Mucosa of stomach (tissue), 1 donor: ENCODE results near the gene C1orf122.

ENCODE experiments used
- H3K27me3 ChIP-seq: one replicate; pipeline ENCODE4 v1.7.0; 2013; ENCODE audit warnings: mild to moderate bottlenecking, low read length; ENCODE audit not compliant: control insufficient read depth, insufficient read depth
- H3K36me3 ChIP-seq: one replicate; pipeline ENCODE4 v1.7.0; 2013; ENCODE audit warnings: low read length; ENCODE audit not compliant: control insufficient read depth, insufficient read depth
- H3K4me1 ChIP-seq: one replicate; pipeline ENCODE4 v1.7.0; 2013; ENCODE audit warnings: mild to moderate bottlenecking, low read length; ENCODE audit not compliant: control insufficient read depth, insufficient read depth
- H3K4me3 ChIP-seq: one replicate; pipeline ENCODE4 v1.7.0; 2013; ENCODE audit warnings: low read length
- H3K9ac ChIP-seq: one replicate; pipeline ENCODE4 v1.7.0; 2013; ENCODE audit warnings: mild to moderate bottlenecking, low read length, moderate library complexity
- H3K9me3 ChIP-seq: one replicate; pipeline ENCODE4 v1.7.0; 2013; ENCODE audit warnings: mild to moderate bottlenecking, low read length, moderate library complexity; ENCODE audit not compliant: control insufficient read depth
- donor health status: Pancreatic carcinoma.

The C1orf122 gene

DNA sequence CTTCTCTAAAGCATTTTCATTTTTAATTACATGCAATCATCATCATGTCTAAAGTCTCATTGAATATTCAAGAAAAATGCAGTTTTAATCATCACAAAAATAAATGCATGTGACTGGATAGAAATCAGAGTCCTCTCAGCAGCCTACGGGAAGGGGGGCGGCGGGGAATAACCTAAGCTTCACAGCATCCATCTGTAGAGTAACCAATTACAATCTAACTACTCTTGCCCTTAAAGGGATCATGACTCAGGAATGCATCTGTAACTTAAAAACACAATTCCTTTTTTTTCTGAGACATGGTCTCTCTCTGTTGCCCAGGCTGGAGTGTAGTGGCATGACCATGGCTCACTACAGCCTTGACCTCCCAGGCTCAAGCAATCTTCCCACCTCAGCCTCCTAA is 29.2 kb downstream of the C1orf122 start:
- Histone ChIP-seq H3K27me3 (no peaks in the 10 kb centered on the region), H3K36me3 (peaks cover 3% of the 10 kb centered on the region), H3K9me3 (no peaks in the 10 kb centered on the region), H3K4me1 (no peaks in the 10 kb centered on the region), H3K4me3 (no peak overlapping the region), H3K9ac (no peak overlapping the region)

- Histone ChIP-seq H3K9me3 (no peaks in the 10 kb centered on the region), H3K4me3 (no peak overlapping the region), H3K36me3 (peaks cover 3% of the 10 kb centered on the region), H3K9ac (no peak overlapping the region), H3K27me3 (no peaks in the 10 kb centered on the region), H3K4me1 (no peaks in the 10 kb centered on the region)
Measured at GRCh38 chr1:37839676-37840075, 32.1 kb downstream of the C1orf122 start.

DNA sequence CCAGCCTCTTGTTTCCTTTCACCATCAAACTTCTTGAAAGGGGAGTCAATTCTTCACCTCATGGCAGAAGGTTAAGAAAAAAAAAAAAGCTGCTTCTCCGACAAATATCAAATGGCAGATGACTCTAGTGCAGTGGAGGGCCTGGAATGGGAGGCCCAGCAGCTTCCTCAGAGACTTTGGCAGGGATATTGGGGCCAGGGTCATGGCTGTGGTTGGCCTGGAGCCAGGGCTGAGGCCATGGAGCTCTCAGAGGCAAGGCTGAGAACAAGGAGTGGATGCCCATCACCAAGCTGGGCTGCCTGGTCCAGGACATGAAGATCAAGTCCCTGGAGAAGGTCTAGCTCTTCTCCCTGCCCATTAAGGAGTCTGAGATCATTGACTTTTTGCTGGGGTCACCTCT is 33.1 kb downstream of the C1orf122 start:
- H3K9me3 ChIP-seq, result no peaks in the 10 kb centered on the region
- H3K4me3 ChIP-seq, result no peak overlapping the region
- no peaks in the 10 kb centered on the region for H3K27me3 ChIP-seq
- H3K36me3 ChIP-seq, result no peaks in the 10 kb centered on the region
- no peaks in the 10 kb centered on the region for H3K4me1 ChIP-seq
- H3K9ac ChIP-seq, result no peak overlapping the region

- H3K9ac ChIP-seq, result no peak overlapping the region
Measured at GRCh38 chr1:37841652-37842051, 34.1 kb downstream of the C1orf122 start.

DNA sequence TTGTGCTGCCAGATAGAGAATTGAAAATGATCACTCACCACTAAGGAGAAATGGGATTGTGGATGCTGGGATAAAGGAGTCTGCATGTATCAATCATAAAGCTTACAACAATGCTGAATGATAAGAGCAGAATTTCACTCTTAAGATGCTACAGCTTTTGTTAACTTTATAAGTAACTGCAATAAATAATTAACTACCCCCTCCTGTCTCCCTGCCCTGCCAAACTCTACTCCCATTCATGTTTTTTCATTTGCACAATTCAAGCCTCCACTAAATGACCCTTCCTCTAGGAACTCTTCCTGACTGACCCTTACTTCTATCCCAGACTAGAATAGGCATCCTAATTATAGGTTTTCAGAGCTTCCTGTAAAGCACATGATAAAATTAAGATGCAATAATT is 36.9 kb downstream of the C1orf122 start:
- Histone ChIP-seq H3K4me1 (no peaks in the 10 kb centered on the region), H3K36me3 (no peaks in the 10 kb centered on the region), H3K9me3 (no peaks in the 10 kb centered on the region), H3K9ac (no peak overlapping the region), H3K4me3 (no peak overlapping the region), H3K27me3 (no peaks in the 10 kb centered on the region)

More at GRCh38 chr1:37841652-37842051, 34.1 kb downstream of the C1orf122 start:
- H3K36me3 ChIP-seq, result no peaks in the 10 kb centered on the region
- H3K27me3 ChIP-seq, result no peaks in the 10 kb centered on the region
- H3K4me1 ChIP-seq, result no peaks in the 10 kb centered on the region
- no peak overlapping the region for H3K4me3 ChIP-seq
- no peaks in the 10 kb centered on the region for H3K9me3 ChIP-seq

DNA sequence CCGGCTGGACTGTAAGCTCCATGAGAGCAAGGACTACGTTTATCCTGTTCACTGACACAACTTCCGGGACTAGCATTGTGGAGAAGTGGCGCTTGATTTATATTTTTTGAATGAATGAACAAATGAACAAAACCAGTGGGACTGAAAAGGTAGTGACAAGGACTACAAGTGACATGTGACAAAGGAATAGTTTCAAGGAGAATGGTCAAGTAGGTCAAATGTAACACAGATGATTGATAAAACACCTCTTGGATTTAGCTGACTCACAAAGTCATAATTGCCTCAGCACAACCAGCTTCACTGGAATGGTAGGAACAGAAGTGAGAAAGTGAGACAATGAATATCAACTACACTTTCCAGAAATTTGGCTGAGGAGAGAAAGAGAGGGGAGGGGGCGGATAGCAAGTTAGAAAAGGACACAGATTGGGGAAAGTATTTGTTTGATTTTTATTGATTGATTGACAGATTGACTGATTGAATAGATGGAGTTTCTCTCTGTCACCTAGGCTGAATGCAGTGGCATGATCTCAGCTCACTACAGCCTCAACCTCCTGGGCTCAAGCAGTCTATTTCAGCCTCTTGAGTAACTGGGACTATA is 37.6 kb downstream of the C1orf122 start:
- Histone ChIP-seq H3K9ac (no peak overlapping the region), H3K4me1 (no peaks in the 10 kb centered on the region), H3K9me3 (no peaks in the 10 kb centered on the region), H3K4me3 (no peak overlapping the region), H3K36me3 (no peaks in the 10 kb centered on the region), H3K27me3 (no peaks in the 10 kb centered on the region)

- Histone ChIP-seq H3K4me1 (no peaks in the 10 kb centered on the region), H3K4me3 (no peak overlapping the region), H3K27me3 (no peaks in the 10 kb centered on the region), H3K9me3 (no peaks in the 10 kb centered on the region), H3K36me3 (no peaks in the 10 kb centered on the region), H3K9ac (no peak overlapping the region)
Measured at GRCh38 chr1:37845786-37846185, 38.2 kb downstream of the C1orf122 start.

- Histone ChIP-seq H3K4me3 (no peak overlapping the region), H3K27me3 (no peaks in the 10 kb centered on the region), H3K9ac (no peak overlapping the region), H3K4me1 (no peaks in the 10 kb centered on the region), H3K9me3 (no peaks in the 10 kb centered on the region), H3K36me3 (no peaks in the 10 kb centered on the region)
Measured at GRCh38 chr1:37846647-37847339, 39.2 kb downstream of the C1orf122 start.

DNA sequence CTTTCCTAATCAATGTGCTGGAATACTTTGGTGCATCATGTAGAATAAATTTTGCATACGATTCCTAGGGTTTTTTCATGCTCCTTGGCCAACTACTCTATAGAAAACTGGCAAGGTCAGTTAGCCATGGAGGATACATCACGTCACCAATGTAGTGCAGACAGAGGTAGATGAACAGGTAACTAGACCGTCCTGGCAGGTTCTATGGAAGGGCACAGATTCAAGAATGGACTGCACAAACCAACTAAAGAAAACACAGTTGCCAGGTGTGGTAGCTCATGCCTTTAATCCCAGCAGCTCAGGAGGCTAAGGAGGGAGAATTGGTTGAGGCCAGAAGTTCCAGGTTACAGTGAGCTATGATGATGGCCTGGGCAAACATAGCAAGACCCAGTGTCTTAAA is 41.9 kb downstream of the C1orf122 start:
- Histone ChIP-seq H3K4me1 (peaks cover 3% of the 10 kb centered on the region), H3K4me3 (no peak overlapping the region)

DNA sequence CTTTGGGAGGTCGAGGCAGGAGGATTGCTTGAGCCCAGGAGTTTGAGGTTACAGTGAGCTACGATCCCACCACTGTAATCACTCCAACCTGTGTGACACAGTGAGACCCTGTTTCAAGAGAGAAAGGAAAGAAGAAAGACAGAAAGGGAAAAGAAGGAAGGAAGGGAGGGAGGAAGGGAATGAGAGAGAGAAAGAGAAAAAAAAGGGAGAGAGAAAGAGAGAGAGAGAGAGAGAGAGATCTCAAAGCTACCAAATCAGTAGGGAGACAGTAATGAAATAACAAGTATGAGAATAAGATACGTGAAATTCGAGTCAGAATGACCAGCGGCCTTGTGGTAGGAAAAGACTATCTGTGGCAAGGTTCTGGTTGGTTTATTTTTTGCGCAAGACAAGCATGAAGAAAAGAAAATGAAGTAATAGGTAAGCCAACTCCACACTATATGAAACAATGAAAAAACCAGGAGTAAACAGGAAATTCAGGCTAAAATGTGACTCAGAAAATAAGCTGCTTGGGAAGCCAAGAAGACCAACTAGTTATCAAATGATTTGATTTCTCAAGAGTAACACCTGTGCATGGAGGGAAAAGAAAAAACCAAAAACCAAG is 42.9 kb downstream of the C1orf122 start:
- H3K36me3 ChIP-seq, result no peaks in the 10 kb centered on the region
- peaks cover 3% of the 10 kb centered on the region for H3K4me1 ChIP-seq

More for the DNA sequence above, 41.9 kb downstream of the C1orf122 start:
- Histone ChIP-seq H3K9ac (no peak overlapping the region), H3K36me3 (no peaks in the 10 kb centered on the region), H3K27me3 (no peaks in the 10 kb centered on the region), H3K9me3 (no peaks in the 10 kb centered on the region)

DNA sequence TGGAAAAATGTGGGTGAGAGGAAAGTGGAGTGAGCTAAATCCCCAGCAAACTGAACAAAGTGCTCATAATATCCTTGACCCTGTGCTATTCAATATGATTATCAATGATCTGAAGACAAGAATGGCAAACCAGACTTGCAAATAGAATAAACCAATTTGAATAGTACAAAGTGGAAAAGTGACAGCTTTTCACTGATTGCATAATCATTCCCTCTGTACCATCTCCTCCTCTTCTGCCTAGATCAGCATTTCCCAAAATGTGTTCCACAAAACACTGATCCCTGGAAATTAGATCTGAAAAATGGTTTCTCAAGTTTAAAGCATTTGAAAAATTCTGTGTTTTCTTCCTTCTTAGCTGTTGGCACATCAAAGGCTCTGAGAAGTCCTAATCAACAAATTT is 43.7 kb downstream of the C1orf122 start:
- Histone ChIP-seq H3K27me3 (no peaks in the 10 kb centered on the region), H3K4me1 (peaks cover 3% of the 10 kb centered on the region), H3K9me3 (no peaks in the 10 kb centered on the region), H3K36me3 (no peaks in the 10 kb centered on the region), H3K4me3 (no peak overlapping the region), H3K9ac (no peak overlapping the region)

More for the DNA sequence above, 42.9 kb downstream of the C1orf122 start:
- no peaks in the 10 kb centered on the region for H3K27me3 ChIP-seq
- H3K9ac ChIP-seq, result no peak overlapping the region
- no peak overlapping the region for H3K4me3 ChIP-seq
- no peaks in the 10 kb centered on the region for H3K9me3 ChIP-seq

- H3K4me1 ChIP-seq, result peaks cover 3% of the 10 kb centered on the region
- H3K4me3 ChIP-seq, result no peak overlapping the region
- H3K27me3 ChIP-seq, result no peaks in the 10 kb centered on the region
- no peaks in the 10 kb centered on the region for H3K36me3 ChIP-seq
- no peak overlapping the region for H3K9ac ChIP-seq
- no peaks in the 10 kb centered on the region for H3K9me3 ChIP-seq
Measured at GRCh38 chr1:37851782-37852210, 44.2 kb downstream of the C1orf122 start.
